CD4-positive, alpha-beta T cell treated with Interleukin-15 for 1 hour (primary cell): Measurements from ENCODE around the gene LIN7C.
"Not testable (repeated sequence)": the region's sequence is repeated elsewhere in the genome, so short reads cannot be mapped to it uniquely, and the experiment has no call there.

Experiments used
- DNase-seq: peaks from one replicate; pipeline ENCODE4 v3.0.0-alpha.2; 2020

LIN7C gene

DNA sequence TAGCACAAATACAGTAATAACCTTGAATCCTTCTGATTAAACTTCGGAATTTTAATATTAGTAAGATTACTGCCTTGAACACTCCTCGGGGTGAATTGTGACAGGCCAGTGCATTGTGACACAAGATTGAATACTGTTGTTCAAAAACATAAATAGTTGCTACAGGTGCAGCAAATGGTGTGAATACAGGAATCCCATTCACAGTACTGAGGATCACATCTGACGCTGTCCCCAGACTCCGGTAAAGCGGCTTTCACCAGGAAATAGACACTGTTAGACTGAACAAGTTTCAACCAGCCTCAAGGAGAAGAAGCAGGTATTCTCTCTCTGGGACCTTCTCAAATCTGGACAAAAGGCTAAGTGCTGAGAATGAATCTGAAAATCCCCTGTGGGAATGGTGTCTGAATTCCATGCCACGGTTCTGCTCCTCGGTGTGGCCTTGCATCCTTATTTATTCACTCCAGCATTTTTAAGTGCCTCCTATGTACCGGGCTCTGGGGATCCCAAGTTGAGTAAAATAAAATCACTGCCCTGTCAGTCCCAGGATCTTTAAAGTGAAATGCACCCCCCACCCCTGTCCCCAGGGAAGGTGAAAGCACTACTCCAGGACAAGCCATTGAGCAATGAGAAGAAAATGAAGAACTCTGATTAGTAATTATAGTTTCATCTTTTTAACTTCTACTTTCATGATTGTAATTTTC, 37.4 kb downstream of the LIN7C start:
- no peak for DNase-seq

DNA sequence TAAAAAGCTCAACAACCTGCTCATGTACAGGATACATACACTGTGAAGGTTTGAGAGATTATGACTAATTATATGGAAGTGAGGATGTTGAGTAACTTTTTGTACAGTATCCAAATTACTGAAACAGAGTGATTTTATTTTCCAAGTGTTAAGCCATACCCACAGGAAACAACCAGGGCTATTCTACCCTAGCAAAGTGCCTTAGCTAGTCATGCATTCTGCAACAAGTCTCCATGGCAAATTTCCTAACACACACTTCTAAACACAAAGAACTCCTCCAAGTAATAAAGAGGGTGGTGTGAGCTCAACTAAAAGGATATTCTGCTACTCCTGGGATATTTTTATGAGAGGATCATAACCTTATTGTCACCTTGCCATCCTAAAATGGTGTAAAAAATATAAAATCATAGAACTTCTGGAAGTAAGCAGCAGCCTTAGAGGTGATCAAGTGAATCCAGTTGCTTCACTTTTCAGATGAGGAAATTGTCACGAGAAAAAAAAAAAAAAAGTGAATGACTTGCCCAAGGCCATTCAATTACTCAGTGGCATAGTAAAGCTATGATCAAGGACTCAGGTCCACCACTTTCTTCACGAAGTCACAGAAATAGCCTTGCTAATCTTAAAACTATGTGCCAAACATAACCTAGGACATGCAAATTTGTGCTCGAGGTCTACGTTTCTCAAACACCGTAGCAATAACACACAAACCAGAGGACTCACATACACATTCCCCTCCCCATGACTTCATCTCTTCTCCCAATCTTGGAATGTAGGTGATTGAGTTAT, 38.2 kb downstream of the LIN7C start:
- no peak for DNase-seq

DNA sequence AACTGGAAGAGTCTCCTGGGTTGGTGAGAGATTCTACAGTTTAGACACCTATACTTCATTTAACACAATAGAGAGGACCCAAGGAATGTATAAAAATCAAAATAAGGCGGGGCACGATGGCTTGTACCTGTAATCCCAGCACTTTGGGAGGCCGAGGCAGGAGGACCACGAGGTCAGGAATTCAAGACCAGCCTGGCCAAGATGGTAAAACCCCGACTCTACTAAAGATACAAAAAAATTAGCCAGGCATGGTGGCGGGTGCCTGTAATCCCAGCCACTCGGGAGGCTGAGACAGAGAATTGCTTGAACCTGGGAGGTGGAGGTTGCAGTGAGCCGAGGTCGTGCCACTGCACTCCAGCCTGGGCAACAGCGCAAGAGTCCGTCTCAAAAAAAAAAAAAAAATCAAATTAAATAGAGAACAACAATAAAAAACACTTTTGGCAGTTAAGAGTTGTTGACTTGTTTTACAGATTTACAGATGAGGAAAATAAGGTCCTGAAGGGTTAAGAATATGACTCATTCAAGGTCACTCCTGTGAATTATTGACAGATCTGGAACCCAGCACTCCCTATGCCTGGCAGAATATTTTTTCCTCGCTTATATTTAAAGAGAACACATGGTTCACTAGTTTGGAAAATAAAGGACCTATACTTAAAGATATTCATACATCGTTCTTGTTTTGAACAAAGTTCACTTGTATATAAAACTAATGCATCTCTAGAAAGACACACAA, 39.2 kb downstream of the LIN7C start:
- no peak for DNase-seq

DNA sequence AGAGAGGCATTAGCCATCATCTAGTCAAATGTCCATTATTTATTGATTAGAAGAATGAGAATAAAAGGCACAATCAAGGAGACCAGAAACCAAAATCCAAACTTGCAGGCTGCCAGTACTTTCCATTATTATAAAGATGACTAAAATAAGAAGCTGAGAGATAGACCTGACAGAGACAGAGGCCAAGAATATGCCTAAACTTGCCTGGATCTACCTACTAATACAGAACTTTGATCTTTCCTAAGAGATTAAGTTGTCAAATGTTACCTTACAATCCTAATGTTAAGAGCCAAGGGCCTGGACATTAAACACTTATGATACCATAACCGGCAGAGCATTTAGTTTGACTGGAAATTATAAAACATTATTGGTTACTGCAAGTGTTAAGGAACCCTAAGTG, 40.2 kb downstream of the LIN7C start:
- no peak for DNase-seq

GRCh38 chr11:27465629-27466028, 40.9 kb downstream of the LIN7C start:
- no peak for DNase-seq

DNA sequence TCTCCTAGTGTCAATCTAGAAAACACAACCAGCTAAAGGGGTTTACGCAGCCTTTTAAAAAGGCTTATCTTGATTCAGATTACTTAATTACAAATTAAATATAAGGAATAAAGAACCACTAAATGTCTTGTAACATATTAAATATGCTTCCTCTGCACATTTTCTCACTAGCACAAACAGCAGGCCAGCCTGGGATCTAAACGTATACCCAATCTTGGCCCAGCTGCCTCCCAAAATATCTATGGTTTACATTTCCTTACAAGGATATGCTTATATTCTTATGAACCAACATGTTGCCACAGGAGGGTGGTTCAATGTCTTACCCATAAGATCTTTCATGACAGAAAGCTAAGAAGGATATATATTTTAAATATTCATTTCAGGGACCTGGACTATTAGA, 41.7 kb downstream of the LIN7C start:
- no peak for DNase-seq

DNA sequence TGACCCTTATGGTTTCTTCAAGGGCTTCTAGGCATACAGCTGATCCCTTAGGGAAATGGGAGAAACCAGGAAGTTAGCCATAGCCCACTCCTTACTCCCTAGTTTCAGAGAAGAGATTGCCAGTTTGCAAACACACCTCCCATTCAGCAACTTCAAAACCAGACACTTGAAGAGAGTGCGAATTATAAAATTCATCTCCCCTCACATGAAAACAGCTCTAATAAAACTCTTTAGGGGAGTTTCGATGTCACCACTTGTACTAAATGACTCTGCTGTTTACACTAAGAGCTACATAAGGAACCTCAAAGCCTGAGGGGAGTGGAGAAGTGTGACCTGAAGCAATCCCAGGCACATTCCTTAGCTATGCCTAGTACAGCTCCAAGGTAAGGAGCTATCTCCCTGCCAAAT, 42.3 kb downstream of the LIN7C start:
- DNase-seq, result no peak

GRCh38 chr11:27462543-27462942, 44.0 kb downstream of the LIN7C start:
- no peak for DNase-seq

DNA sequence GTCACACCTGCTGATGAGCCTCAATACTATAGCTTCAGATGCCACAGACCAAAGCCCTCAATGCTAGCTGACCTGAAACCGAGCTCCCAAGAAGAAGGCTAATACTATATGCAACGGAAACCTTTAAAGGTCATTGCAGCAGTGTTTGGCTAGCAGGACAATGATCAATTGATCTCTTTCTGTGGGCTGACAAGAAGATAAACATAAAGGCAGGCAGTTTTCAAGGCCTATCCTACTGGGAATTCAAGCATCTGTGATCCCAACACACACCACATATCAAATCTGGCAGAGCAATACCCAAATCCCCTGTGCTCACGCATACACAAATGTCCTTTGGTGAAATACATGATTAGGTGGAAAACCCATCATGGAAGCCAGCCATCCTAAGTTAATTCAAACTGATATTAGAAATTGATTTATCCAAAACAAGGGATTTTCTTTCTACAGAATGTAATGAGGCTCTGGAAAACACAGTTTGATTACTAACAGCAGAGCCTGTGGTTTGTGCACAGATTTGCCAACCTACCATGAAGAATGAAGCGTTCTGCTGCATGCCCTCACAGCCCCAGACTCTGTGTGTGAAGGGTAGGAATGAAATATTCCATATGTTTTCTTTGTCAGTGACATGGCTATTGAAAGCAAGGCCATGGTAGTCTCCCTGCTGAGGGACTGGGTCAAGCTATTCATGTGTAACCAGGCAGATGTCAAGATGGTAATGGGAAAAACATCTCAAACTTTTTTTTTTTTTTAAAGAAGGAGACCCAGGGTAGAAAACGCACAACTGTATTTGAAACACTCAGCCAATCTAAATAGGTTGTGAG, 46.2 kb downstream of the LIN7C start:
- no peak for DNase-seq

DNA sequence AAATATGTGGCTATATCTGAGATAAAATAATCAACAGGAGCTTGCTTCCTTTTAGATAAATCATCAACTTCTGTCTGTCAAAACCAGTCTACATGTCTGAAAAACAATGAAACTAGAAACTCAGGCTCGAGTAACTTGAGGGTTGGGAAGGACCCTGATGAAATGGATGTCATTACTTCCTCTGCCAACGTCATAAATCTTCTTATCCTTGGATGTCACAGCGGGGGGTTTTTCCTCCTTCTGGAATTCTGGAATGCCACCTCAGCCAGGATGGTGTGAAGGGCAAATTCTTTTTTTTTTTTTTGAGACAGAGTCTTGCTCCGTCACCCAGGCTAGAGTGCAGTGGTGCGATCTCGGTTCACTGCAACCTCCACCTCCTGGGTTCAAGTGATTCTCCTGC, 47.4 kb downstream of the LIN7C start:
- no peak for DNase-seq

GRCh38 chr11:27458182-27458581, 48.4 kb downstream of the LIN7C start:
- DNase-seq, result no peak

- DNase-seq, result no peak
These were observed 49.7 kb downstream of the LIN7C start for GRCh38 chr11:27456795-27457329.

- no peak for DNase-seq
These were observed 50.3 kb downstream of the LIN7C start for GRCh38 chr11:27456140-27456794.

DNA sequence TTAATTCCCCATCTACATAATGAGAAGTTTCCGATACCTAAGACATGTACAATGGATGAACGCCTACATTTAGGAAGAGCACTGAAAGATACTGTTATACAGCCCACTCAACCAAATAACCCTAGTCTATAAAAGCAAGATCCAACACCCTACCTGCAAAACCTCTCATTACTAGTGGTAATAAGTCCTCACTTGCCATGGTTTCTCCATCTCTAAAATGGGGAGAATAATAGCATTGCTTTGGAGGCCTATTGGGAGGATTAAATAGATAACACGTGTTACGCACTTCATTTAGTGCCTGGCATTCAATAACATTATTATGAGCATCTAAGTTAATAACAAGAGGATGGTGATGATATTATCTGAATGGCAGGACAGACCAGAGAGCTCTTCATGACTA, 50.9 kb downstream of the LIN7C start:
- DNase-seq, result no peak

- no peak for DNase-seq
These were observed 52.9 kb downstream of the LIN7C start for GRCh38 chr11:27453701-27454100.

DNA sequence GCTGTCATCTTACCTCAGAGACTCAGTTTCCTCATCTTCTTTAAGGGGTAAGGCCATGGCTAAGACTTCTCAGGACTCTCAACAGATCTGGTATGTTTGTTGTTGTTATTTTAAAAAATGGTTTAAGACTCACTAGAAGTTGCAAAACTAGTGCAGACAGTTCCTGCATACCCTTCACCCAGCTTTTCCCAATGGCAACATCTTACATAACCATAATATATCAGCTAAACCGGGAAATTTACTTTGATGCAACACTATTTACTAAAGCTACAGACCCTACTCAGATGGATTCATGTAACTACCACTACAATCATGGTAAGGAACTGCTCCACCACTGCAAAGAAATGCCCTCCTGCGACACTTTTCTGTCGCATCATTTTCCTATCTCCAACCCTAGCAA, 54.4 kb downstream of the LIN7C start:
- DNase-seq, result no peak

DNA sequence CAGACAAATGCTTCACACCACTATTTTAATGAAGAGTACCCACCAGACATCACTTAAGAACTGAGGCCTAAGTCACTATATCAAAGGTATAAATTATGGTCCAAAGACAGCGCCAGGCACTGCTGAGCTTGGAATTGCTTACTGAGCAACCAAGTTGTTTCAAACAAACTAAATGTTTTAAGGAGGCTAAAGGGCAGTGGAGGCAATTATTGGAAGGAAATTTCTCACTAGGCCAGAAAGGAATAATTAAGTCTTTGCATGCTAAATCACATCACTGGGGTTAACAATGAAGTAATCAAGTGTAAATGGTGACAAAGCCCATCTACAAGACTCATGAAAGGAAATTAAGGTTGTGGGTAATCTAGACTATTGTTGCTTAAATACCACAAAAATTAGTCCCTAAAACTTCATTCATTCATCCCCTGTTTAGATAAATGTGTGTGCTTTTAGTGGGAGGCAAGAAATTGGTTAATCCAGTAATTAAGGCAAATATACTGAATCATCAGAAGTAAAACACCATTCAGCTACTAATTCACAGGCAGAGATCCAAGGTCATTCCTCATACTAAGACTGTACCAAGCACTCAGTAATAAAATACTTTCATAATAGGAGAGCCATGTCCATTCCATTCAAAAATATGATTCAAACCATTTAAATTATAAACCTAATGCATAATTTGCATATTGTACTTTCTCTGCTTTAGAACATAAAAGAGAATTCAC, 55.2 kb downstream of the LIN7C start:
- DNase-seq, result no peak

- not testable (repeated sequence) for DNase-seq
These were observed 58.4 kb downstream of the LIN7C start for GRCh38 chr11:27448184-27448540.

DNA sequence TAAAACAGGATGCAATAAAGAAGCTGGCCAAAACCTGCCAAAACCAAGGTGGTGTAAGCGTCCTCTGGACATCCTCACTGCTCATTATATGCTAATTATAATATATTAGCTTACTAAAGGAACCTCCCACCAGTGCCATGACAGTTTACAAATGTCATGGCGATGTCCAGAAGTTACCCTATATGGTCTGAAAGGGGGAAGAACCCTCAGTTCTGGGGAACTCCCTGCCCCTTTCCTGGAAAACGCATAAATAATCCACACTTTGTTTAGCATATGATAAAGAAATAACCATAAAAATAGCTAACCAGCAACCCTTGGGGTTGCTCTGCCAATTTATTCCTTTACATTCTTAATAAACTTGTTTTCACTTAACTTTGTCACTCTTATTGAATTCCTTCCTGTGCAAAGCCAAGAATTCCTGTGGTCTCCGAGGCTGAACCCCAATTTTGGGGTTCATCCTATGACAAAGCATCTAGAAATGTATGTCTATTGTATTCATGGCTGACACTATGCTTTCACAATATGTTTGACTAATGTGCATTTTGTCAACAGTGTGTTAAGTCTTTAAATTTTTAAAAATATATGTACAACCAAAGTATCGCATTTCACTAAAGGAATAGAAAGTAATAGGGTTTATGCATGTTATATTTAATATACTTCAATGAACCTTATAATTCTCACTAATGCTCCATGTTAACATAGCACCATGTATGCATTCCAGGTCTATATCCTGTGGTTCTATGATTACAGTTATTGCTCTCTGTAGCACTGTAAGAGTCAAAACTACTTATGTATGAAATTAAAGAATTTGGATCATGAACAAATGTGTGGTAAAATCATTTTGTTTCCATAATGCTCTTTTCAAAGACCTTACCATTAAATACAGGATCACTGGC, 59.0 kb downstream of the LIN7C start:
- DNase-seq, result no peak

DNA sequence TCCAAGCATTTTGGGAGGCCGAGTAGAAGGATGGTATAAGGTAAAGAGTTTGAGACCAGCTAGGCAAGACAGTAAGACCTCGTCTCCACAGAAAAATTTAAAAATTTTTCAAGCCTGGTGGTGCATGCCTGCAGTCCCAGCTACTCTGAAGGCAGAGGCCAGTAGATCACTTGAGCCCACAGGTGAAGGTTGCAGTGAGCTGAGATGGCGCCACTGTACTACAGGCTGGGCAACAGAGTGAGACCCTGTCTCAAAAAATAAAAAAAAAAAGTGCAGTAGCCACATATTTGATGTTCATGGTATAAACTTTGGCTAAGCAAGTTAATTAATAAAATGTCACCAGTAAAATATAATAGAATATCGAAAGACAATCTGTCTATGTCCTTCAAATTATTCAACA, 60.9 kb downstream of the LIN7C start:
- no peak for DNase-seq
